K562 (cell line): ENCODE results near the gene PPP1R3E. TPM values are rescaled to one million over a fixed set of nuclear protein-coding genes. Genes with fewer than 3 reads are reported as not detected.

Experiments used
- CBX3 ChIP-seq, 2 experiments: IDR thresholded peaks; 1 replicate in 1 of 2; 2 replicates in 1 of 2; pipeline ENCODE4 v1.6.1; 2012; ENCODE audit warnings: inconsistent platforms in 2 of 2, low read length in 2 of 2, borderline replicate concordance in 1 of 2, control low read depth in 1 of 2
- CCNT2 ChIP-seq: IDR thresholded peaks from 2 replicates; pipeline ENCODE4 v1.6.1; 2011; ENCODE audit warnings: borderline replicate concordance, low read depth, mild to moderate bottlenecking, moderate library complexity, mixed read lengths, low read length; ENCODE audit not compliant: insufficient read length; ENCODE audit errors: extremely low read depth
- DDX20 ChIP-seq: fragments of 450-650 bp; IDR thresholded peaks from 2 replicates; pipeline ENCODE4 v1.6.1; 2016; ENCODE audit warnings: missing genetic modification characterization, low read depth, mild to moderate bottlenecking, missing compliant biosample characterization, moderate library complexity
- DPF2 ChIP-seq: fragments of 450-650 bp; IDR thresholded peaks from 2 replicates; pipeline ENCODE4 v1.6.1; 2016
- FOXA3 ChIP-seq, 2 experiments: fragments of 450-650 bp in 1 of 2; sonication (generic) in 1 of 2; formaldehyde crosslinking; IDR thresholded peaks in 1 of 2; conservative IDR thresholded peaks in 1 of 2; 2 replicates each; pipeline versions ENCODE4 v1.4.0 to v1.8.0; 2020 to 2022; ENCODE audit warnings: mild to moderate bottlenecking in 2 of 2, missing genetic modification reagents in 1 of 2
- FOXJ2 ChIP-seq: fragments of 200-800 bp; sonication (Bioruptor generic); IDR thresholded peaks from 2 replicates; pipeline ENCODE4 v1.6.1; 2016; ENCODE audit warnings: missing genetic modification characterization, missing compliant biosample characterization
- GATAD2B ChIP-seq: fragments of 450-650 bp; IDR thresholded peaks from 2 replicates; pipeline ENCODE4 v1.6.1; 2017; ENCODE audit warnings: mild to moderate bottlenecking, borderline replicate concordance
- HNRNPLL ChIP-seq: fragments of 200-400 bp; formaldehyde crosslinking; IDR thresholded peaks from 2 replicates; pipeline ENCODE4 v1.6.1; 2017; ENCODE audit warnings: low read length, low read depth, mild to moderate bottlenecking; ENCODE audit not compliant: poor library complexity, severe bottlenecking
- MITF ChIP-seq: IDR thresholded peaks from 2 replicates; pipeline ENCODE4 v1.6.1; 2014; ENCODE audit warnings: antibody characterized with exemption
- POLR2G ChIP-seq: fragments of 200-400 bp; formaldehyde crosslinking; IDR thresholded peaks from 2 replicates; pipeline ENCODE4 v1.6.1; 2017; ENCODE audit warnings: low read depth, mild to moderate bottlenecking, antibody characterized with exemption, low read length, moderate library complexity
- PTRF ChIP-seq: fragments of 450-650 bp; IDR thresholded peaks from 2 replicates; pipeline ENCODE4 v1.6.1; 2016; ENCODE audit warnings: mild to moderate bottlenecking, missing genetic modification characterization, missing compliant biosample characterization
- SMAD1 ChIP-seq: fragments of 150-350 bp; IDR thresholded peaks from 2 replicates; pipeline ENCODE4 v1.6.1; 2014; ENCODE audit warnings: low read length, low read depth; ENCODE audit not compliant: partially characterized antibody
- TARDBP ChIP-seq: fragments of 450-650 bp; IDR thresholded peaks from 2 replicates; pipeline ENCODE4 v1.6.1; 2016
- ZBTB49 ChIP-seq: sonication (generic); formaldehyde crosslinking; IDR thresholded peaks from 2 replicates; pipeline ENCODE4 v1.8.0; 2022; ENCODE audit warnings: missing genetic modification reagents, mild to moderate bottlenecking, borderline replicate concordance
- ZNF217 ChIP-seq: sonication (generic); formaldehyde crosslinking; IDR thresholded peaks from 2 replicates; pipeline ENCODE4 v1.8.0; 2022; ENCODE audit warnings: mild to moderate bottlenecking, missing genetic modification reagents
- polyA plus RNA-seq, 8 experiments: library from polyadenylated mRNA; depleted of rRNA in 4 of 8; stranded (reverse) in 5 of 8; unstranded in 3 of 8; fragments of >200 nt; fragmentation: Nextera tagmentation in 2 of 8; fragmentation: Illumina TruSeq in 1 of 8; extraction: Ambion mirVana in 2 of 8; extraction: Trizol in 1 of 8; gene quantifications; 2 replicates each; pipeline versions ENCODE4 v1.2.1 to v1.2.3, GENCODE V29; 2011 to 2014; ENCODE audit warnings: inconsistent platforms in 1 of 8, missing spikeins in 1 of 8
- total RNA-seq, 7 experiments: library from RNA; depleted of rRNA in 6 of 7; stranded (reverse); fragments of >200 nt in 6 of 7; fragmentation: Illumina TruSeq in 2 of 7; extraction: Trizol in 2 of 7; gene quantifications; 2 replicates each; pipeline versions ENCODE4 v1.2.1 to v1.2.3, GENCODE V29; 2011 to 2021; ENCODE audit warnings: low replicate concordance in 1 of 7
- TF ChIP-seq, protein P1 (sequence below): sonication (generic); formaldehyde crosslinking; IDR thresholded peaks from 2 replicates; pipeline ENCODE4 v1.8.1; 2022; ENCODE audit warnings: missing genetic modification reagents
- TF ChIP-seq, protein P2 (sequence below): sonication (generic); formaldehyde crosslinking; IDR thresholded peaks from 2 replicates; pipeline ENCODE4 v1.8.0; 2022; ENCODE audit warnings: missing genetic modification reagents, mild to moderate bottlenecking, moderate library complexity, borderline replicate concordance
- TF ChIP-seq, protein P3 (sequence below): fragments of 250-450 bp; sonication (Bioruptor Pico); IDR thresholded peaks from 2 replicates; pipeline ENCODE4 v1.8.0; 2021; ENCODE audit warnings: borderline replicate concordance, mild to moderate bottlenecking, moderate library complexity; ENCODE audit not compliant: poor library complexity, severe bottlenecking

Gene PPP1R3E
- total and polyA plus RNA-seq, 9 of the 15 experiments (the other 6 are each of a cell fraction or from before 2014, with no cell fraction given): 3.2 to 18.4 (median 7.6) TPM

- peak; percentile 78; the same call in 1 of the 2 replicates for TF ChIP-seq POLR2G
- TF ChIP-seq ZNF217: no peak
- TF ChIP-seq, protein P1, sequence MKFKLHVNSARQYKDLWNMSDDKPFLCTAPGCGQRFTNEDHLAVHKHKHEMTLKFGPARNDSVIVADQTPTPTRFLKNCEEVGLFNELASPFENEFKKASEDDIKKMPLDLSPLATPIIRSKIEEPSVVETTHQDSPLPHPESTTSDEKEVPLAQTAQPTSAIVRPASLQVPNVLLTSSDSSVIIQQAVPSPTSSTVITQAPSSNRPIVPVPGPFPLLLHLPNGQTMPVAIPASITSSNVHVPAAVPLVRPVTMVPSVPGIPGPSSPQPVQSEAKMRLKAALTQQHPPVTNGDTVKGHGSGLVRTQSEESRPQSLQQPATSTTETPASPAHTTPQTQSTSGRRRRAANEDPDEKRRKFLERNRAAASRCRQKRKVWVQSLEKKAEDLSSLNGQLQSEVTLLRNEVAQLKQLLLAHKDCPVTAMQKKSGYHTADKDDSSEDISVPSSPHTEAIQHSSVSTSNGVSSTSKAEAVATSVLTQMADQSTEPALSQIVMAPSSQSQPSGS (CRISPR knock-in tag): no peak
- no peak for TF ChIP-seq SMAD1
- peak; percentile 82 for TF ChIP-seq HNRNPLL
- no peak for TF ChIP-seq DDX20 (tag)
- peak; percentile 69 for TF ChIP-seq CCNT2
- TF ChIP-seq PTRF (tag): no peak; the same call in 1 of the 2 replicates
- peak in 1 of 2 experiments; percentile 50; a peak in 1 of 4 replicates for TF ChIP-seq FOXA3 (CRISPR knock-in tag; conservative IDR thresholded peaks at IDR 0.05 in 1 of 2, IDR thresholded peaks at IDR 0.05 in 1 of 2)
- no peak for TF ChIP-seq GATAD2B
- peak; percentile 86; the same call in 1 of the 2 replicates for TF ChIP-seq TARDBP
- TF ChIP-seq CBX3 (IDR thresholded peaks at IDR 0.05; ENCODE audit: borderline replicate concordance in 1 of 2, low read length in 2 of 2): peak in 1 of 2 experiments; percentile 73; a peak in 2 of 3 replicates
- 0 out of 2 replicates have a peak, but pooled peaks have one; percentile 44 for TF ChIP-seq ZBTB49 (CRISPR knock-in tag)
- TF ChIP-seq, protein P2, sequence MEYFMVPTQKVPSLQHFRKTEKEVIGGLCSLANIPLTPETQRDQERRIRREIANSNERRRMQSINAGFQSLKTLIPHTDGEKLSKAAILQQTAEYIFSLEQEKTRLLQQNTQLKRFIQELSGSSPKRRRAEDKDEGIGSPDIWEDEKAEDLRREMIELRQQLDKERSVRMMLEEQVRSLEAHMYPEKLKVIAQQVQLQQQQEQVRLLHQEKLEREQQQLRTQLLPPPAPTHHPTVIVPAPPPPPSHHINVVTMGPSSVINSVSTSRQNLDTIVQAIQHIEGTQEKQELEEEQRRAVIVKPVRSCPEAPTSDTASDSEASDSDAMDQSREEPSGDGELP (CRISPR knock-in tag): peak; percentile 89; the same call in 1 of the 2 replicates
- TF ChIP-seq DPF2: peak; percentile 50; the same call in 1 of the 2 replicates
- TF ChIP-seq, protein P3, sequence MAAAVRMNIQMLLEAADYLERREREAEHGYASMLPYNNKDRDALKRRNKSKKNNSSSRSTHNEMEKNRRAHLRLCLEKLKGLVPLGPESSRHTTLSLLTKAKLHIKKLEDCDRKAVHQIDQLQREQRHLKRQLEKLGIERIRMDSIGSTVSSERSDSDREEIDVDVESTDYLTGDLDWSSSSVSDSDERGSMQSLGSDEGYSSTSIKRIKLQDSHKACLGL: no peak
- TF ChIP-seq FOXJ2: peak; percentile 38; the same call in 1 of the 2 replicates
- TF ChIP-seq MITF: 0 out of 2 replicates have a peak, but pooled peaks have one; percentile 61
Observed at GRCh38 chr14:23320584-23321571, 18.2 kb upstream of the PPP1R3E start, which contains the start of gene PABPN1 (continued).
